Measurements from ENCODE around the gene IPCEF1.
"Not testable (repeated sequence)": the region's sequence is repeated elsewhere in the genome, so short reads cannot be mapped to it uniquely, and the experiment has no call there.

IPCEF1 gene

DNA sequence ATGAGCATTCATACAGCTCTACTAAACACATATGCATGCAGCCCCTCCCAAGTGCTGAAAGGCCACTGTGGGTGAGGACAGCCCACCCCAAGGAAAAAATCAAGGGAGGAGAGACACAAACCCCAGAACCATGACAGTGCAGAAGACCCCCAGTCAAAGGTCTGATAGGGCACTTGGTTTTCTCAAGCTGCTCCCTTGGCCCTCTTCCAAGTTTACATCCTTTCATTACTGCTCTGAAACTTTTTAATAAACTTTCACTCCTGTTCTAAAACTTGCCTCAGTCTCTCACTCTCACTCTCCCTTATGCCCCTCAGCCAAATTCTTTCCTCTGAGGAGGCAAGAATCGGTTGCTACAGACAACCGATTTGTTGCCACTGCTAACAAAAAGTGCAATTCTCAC is 24.9 kb downstream of the IPCEF1 start:
- DNase-seq (ENCODE audit: low read depth) = no peak

DNA sequence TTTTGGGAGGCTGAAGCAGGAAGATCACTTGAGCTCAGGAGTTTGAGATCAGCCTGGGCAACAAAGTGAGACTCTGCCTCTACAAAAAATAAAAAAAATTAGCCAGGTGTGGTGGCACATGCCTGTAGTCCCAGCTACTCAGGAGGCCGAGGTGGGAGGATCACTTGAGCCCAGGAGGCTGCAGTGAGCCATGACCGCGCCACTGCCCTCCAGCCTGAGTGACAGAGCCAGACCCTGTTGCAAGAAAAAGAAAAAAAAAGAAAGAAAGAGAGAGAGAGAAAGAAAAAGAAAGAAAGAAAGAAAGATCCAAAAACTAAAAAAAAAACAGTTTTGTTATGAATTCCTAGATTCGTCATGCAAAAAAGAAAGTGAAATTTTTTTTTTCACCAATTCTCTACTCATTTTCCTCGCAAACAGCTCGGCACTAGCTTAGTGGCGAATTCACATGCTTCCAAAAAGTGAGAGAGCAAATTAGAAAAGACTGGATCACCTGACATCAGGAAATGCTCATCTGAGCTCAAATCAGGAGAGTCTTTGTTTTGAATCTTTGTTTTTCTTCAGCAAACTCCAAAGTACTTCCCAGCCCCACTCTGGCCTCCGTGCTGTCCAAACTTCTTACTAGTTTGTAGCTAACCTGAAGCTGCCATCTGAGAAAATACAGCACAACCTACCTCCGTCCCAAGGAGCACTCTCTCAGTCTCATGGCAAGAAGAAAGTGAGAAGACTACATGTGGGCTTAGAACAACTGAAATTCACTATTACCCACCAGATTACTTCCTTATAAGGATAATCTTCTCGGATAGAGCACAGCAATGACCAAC is 27.0 kb downstream of the IPCEF1 start:
- DNase-seq (ENCODE audit: low read depth) = no peak

DNA sequence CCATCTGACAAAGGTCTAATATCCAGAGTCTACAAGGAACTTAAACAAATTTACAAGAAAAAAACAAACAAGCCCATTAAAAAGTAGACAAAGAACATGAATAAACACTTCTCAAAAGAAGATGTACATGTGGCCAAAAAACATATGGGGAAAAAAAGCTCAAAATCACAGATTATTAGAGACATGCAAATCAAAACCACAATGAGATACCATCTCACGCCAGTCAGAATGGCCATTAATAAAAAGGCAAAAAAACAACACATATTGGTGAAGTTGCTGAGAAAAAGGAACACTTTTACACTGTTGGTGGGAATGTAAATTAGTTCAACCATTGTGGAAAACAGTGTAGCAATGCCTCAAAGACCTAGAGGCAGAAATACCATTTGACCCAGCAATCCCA is 29.3 kb downstream of the IPCEF1 start:
- DNase-seq (ENCODE audit: low read depth) = not testable (repeated sequence)

DNA sequence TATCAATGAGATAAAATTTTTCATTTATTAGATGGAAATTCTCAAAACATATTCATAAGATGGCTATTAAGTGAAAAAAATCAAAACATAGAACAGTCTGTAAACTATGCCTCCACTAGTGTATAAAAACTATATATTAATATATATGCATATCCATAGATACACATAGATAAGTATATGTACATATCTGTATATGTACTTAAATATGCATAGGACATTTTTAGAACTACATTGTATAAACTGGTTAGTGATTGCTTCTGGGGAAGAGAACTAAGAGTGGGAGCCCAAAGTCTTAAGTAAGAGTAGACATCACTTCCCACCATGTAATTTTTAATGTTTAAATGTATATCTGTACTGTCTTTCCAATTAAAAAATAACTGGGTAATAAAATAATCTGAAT is 31.5 kb downstream of the IPCEF1 start:
- no peak for DNase-seq (ENCODE audit: low read depth)

DNA sequence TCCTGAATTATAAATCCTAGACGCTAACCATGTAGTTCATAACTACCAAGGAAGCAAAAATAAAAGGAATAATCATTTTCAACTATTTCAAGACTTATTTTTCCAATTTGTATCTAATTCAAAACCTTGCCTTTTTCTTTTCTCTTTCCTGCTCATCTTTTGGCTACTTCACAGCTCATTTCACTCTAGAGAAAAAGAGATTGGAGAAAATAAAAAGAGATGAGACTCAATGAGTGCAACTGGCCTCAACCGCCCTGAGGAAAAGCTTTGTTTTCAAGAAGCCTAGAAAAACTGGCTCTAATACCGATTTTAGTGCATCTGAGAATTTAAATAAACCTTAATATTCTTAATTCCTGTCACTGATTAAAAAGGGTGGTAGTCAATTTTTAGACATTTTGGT is 36.4 kb downstream of the IPCEF1 start:
- DNase-seq (ENCODE audit: low read depth) = no peak

DNA sequence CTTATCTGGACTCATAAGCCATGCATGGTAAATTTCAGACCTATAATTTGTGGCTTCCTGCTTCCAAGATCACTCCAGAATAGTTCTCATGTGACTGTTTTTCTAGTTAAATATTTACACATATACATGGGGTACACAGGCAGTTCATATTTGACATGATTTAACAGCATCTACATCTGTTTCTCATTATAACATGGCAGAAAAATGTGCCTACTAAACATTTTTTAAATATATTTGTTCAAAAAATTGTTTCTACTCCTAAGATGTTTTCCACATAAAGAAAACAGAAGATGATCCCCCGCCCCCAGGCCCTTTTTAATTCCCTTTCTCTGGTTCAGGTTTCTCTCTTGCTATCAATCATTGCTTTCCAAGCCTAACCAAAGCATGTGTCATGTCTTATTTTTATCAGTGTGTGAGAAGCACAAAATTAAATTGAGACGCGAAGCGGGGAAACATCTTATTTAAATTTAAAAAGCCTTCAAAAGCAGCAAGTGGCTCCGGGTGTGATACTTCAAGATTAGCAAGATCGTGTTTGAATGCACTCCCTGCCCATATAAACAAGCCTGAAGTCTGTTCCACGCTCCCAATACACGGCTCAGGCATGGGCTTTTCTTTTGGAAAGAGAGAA is 37.3 kb downstream of the IPCEF1 start:
- peak; percentile 80 for DNase-seq (ENCODE audit: low read depth)

DNA sequence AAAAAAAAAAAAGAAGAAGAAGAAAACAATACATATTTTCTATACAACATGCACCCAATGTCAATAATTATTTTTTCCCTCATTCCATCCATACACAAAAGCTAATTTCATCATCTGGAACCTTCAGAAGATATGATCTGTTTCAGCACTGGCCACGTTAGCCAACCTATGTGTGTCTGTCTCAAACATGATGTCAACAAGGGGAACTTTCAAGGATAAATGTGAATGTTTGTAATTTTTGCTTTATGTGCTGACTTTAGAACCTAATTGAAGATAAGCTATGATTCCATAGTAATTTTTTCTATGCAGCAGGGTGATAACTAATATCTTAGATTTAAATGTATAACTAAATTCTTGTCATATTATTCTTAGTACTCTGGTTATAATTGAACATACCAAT is 37.9 kb downstream of the IPCEF1 start:
- DNase-seq (ENCODE audit: low read depth) = no peak

DNA sequence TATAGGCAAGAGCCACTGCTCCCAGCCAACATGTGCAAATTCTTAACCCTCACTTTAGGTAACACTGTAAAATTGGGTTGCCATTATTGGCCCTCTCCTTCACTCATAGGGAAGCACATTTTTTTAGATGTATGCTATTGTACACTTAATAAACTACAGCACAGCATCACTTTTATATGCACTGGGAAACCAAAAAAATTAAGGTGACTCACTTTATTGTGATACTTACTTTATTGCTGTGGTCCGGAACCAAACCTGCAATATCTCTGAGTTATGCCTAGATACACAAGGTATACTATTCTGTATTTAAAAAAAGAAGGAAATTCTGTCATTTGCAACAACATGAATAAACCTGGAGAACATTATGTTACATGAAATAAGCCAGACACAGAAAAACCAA is 40.5 kb downstream of the IPCEF1 start:
- DNase-seq (ENCODE audit: low read depth) = no peak

DNA sequence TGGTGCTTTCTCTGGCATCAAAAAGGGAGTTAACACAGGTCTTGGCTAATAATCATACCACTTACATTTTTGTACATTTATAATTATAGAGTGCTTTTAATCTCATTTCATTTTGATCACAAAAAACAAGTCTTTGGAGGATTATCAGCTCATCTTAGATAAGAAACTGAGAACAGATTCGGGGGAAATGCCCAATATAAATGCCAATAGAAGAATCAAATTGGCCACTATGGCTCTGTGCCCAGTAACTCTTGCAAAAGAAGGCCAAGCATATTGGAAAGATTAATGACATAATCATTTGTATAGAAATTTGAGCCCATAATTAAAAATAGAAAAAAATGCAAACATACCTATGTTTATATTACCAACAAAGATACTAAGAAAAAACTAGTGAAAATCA is 42.5 kb downstream of the IPCEF1 start:
- DNase-seq (ENCODE audit: low read depth) = no peak

DNA sequence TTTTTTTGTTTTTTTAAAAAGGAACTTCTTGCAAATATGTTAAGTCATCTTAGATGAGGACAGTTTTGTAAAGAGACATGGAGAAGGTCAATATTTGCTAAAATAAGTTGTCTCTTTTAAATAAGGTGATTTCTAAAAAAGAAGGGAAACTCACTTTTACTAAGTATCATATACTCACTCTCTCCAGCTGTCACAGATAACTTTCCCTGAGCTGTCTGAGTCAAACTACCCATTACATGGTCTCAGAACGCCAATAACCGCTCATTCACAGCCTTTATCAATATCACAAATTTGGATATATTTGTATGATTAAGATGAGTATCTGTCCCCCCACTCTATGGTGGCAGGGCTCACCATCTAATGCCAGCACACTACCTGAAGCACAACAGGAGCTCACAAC is 47.6 kb downstream of the IPCEF1 start:
- DNase-seq (ENCODE audit: low read depth) = no peak

DNA sequence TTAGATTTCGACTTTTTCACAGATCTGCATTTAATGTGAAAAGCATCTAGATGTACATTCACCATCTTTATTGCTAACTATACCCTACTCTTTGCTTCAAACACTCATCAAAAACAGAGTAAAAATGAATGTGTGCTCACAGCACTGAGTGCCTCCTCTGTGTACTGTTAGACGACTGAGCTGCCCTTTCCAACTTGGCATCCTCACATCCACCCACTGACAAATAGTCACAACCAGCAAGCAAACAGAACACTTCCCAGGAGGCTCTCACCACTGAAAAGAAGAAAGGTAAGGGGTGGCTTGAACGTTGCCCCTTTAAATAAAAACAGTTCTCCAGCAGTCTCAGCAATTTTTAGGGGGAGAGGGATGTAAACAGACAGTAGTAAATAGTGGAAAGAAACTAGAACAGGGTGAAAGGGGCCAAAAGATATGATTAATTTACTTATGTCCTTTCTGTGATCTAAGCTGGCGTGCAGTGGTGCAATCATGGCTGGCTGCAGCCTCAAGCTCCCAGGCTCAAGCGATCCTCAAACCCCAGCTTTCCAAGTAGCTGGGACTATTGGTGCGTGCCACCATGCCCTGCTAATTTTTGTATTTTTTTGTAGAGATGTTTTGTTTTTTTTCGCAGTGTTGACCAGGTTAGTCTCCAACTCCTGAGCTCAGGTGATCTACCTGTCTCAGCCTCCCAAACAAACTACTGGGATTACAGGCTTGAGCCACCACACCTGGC is 48.7 kb downstream of the IPCEF1 start:
- no peak for DNase-seq (ENCODE audit: low read depth)

DNA sequence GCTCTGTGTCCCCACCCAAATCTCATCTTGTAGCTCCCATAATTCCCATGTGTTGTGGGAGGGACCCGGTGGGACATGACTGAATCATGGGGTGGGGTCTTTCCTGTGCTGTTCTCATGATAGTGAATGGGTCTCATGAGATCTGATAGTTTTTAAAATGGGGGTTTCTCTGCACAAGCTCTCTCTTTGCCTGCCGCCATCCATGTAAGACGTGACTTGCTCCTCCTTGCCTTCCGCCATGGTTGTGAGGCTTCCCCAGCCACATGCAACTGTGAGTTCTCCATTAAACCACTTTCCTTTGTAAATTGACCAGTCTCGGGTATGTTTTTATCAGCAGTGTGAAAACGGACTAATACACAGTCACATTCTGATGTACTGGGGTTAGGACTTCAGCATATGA is 49.5 kb downstream of the IPCEF1 start:
- DNase-seq (ENCODE audit: low read depth) = not testable (repeated sequence)

DNA sequence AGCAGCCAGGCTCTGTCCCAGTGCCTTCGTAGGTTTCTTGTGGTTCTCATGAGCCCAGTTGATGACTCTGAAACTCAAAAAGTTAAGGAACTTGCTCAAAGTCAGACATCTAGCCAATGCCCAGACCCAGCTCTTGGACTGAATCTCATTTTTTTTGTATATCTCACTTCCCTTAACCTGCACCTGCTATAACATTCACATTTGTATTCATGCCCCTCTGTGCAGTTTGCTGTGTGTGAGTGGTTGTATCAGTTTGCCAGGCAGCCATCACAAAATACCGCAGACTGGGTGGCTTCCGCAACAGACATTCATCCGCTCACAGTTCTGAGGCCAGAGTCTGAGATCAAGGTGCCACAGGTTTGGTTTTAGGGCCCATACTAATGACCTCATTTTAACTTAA is 49.9 kb downstream of the IPCEF1 start:
- DNase-seq (ENCODE audit: low read depth) = no peak

DNA sequence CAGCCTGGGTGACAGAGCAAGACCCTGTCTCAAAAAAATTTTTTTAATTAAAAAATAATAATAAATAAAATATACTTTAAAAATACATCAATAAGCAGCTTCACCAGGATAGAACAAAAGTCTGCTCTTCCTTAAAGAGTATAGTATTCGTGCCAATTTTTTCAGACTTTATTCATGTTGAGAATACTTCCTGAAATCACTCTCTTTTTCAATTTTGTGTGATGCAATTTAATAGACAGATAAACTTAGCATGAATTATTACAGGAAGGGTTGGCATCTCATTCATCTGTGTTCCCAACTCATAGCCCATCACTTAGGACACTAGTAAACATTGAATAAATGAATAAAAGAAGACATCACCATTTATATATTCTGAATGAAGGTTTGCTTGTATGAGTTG is 52.4 kb downstream of the IPCEF1 start:
- DNase-seq (ENCODE audit: low read depth) = no peak

DNA sequence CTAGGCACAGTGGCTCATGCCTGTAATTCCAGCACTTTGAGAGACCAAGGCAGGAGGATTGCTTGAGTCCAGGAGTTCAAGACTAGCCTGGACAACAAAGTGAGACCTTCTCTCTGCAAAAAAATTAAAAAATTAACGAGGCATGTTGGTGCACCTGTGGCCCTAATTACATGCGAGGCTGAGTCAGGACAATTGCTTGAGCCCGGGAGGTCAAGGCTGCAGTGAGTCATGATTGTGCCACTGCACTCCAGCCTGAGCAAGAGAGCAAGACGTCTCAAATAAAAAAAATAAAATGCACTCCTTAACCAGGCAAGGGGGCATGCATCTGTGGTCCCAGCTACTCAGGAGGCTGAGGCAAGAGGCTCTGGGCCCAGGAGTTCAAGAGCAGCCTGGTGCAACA is 53.0 kb downstream of the IPCEF1 start:
- DNase-seq (ENCODE audit: low read depth) = not testable (repeated sequence)

DNA sequence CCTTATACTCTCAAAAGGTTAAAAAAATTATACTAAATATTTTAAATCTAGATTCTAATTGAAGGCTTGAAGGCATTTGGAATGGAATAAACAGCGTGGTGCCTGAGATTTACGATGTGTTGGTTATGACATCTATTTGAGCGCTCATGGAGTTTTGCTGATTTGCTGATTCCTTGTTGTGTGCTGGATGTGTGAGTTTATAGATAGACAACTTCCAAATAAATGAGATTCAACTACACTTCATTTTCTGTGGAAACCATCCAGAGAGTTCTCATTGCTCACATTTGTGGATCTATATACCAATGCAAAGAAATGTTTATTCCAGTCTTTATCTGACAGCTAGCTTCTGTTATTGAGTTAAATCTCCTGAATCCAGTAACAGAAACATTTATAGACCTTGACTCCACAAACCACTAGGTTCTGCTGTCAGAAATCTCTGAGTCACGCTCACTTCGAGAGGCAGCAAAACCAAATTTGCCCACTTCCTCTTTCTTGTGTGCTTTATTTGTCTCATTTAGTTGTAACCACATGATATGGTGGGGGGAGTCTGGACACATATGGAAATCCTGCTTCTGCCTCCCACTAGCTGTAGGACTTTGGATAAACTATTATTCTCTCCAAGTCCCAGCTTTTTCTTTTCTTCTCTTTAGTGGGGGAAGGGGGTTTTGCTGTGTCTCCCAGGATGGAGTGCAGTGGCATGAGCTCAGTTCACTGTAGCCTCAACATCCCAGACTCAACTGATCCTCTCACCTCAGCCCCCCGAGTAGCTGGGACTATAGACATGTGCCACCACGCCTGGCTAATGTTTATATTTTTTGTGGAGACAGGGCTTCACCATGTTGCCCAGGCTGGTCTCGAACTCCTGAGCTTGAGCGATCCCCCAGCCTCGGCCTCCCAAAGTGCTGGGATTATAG is 54.5 kb downstream of the IPCEF1 start:
- peak; percentile 31 for DNase-seq (ENCODE audit: low read depth)

DNA sequence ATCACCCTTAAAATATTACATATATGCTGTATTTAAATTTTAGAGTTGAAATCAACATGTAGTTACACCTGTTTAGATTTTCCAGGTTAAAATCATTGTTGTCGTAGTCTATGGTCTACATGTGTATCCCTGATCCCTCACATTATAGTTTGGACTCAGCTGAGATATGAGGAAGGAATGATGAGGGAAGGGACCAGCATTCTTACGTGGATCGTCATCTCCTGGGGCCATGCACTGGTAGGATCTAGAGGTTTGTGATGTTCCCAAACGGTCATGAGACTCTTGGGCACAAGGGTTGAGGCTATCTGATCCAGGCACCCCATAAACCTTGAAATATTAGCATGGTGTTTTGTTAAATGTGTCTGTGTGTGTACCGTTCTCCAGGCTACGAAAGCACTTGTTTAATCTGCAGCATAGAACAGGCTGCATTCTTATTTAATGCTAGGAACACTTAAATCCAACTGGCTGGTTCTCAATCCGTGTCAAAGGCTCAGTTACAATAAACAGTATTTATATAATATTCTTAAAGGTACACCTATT is 55.4 kb downstream of the IPCEF1 start:
- no peak for DNase-seq (ENCODE audit: low read depth)

DNA sequence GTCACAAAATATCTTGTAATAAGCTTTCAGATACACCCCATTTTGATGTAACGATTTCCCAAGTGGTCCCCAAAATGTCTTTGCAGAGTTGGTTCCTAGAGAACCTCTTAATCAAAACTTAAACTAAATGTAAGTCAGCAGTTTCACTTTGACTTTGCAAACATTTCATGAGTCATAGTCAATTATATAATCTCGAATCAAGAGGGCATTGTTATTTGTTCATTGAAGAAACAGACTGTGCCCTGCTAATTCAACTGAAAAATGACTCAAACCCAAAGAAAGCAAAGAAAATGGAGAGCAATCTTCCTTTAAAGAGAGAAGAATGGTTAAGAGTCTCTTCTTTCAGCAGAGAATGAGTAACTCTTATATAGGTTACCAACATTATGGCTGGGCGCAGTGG is 58.3 kb downstream of the IPCEF1 start:
- no peak for DNase-seq (ENCODE audit: low read depth)

DNA sequence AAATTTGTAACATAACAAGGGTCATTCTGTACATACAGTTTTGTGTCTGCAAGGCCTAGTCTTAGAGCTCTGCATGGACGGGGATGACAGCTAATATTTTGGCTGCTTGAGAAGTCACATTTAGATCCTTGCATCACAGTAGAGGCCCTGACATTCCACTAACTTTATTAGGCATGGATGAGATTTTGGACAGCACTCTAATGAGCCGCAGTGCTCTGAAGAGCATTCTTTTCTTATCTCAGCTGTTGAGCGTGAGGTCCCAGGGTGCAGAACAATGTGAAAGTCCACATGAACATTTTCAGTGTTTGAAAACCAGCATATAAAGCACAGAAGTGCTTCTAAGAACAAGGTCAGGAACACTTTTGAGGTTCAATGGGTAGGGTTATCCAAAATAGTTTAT is 58.9 kb downstream of the IPCEF1 start:
- peak; percentile 27 for DNase-seq (ENCODE audit: low read depth)

DNA sequence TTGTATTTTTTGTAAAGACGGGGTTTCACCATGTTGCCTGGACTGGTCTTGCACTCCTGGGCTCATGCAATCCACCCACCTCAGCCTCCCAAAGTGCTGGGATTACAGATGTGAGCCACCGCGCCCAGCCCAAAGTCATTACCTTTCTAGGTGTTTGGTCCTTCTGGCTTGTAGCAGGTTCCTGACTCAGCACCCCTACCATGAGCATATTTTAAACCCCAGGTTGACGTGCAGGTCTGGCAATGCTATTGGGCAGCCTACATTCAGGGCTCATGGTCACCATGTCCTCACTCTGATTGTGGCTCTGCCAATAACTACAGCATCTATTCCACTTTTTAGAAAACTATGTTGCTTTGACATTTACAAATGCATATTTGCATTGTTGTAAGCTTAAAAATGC is 59.4 kb downstream of the IPCEF1 start:
- DNase-seq (ENCODE audit: low read depth) = no peak

DNA sequence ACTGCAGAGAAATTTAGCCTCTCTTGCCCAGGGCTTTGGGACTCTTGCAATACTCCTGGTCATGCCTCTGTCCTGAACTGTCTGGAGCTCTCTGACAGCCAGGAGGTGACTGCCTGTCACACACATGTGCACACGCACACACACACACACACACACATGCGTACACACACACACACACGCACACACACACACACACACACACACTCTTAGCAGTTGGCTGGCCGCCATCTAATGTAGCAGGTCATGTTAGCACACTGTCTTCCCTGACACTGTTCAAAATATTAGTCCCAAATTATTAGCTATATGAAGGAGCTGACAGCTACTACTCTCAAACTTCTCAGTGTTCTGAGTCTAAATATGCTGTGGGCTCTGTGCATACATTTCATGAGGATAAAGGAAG is 60.9 kb downstream of the IPCEF1 start:
- DNase-seq (ENCODE audit: low read depth) = no peak

All from GM04503 (cell line).